ENCODE measurements around the gene SERPINB2.
"Not testable (repeated sequence)": the region's sequence is repeated elsewhere in the genome, so short reads cannot be mapped to it uniquely, and the experiment has no call there.

SERPINB2 gene

GRCh38 chr18:63889626-63890025 lies 2.1 kb downstream of the SERPINB2 start:
- DNase-seq, result no peak

GRCh38 chr18:63890237-63890949 lies 2.9 kb downstream of the SERPINB2 start:
- DNase-seq, result no peak

GRCh38 chr18:63890950-63891304 lies 3.4 kb downstream of the SERPINB2 start:
- DNase-seq, result no peak

DNA sequence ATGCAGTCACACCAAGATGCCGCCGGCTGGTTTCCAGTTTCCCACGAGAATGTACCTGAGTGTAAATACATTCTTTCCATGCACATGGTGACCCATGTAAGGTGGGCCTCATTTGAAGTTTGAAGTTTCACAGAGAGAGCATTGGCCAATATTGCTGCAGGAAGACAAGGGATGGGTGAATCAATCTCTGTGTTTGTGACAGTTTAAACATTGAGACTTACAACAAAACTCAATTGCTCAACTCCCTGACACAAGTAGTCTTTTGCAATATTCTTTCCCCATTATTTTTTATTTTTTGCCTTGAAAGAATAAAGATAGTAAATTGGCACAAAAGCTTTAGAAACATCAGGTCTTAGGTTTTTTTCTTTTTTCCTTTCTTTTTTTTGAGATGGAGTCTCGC lies 5.1 kb downstream of the SERPINB2 start:
- DNase-seq, result no peak

DNA sequence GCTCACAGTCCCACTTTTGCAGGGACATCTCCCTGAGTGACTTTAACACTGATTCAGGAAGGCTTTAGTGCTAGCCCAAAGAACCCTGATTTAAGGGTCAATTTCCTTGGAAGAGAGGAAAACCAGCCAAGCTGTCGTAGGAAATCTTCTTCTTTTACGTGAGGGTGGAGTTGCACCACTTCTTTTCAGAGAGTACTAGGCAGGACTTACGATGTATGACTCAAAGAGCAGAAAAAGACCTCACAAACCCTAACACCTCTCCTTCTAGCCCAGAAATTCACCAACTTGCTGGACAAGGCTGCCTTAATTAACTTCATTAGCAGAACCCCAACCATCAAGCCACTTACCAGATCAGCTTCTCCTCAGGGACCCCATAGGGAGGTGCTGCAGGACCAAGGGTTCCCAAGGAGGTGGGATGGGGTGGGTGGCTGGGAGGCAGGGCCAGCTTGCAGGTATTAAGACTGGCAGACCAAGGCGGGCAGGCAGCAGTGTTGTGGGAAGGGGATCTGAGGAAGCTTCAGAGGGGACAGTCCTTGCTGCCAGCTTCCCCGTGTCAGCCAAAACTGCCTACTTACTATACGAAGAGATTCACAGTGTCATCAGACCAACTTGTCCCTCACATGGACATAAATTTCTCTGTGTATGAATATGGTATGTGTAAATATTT lies 6.7 kb downstream of the SERPINB2 start:
- no peak for DNase-seq

DNA sequence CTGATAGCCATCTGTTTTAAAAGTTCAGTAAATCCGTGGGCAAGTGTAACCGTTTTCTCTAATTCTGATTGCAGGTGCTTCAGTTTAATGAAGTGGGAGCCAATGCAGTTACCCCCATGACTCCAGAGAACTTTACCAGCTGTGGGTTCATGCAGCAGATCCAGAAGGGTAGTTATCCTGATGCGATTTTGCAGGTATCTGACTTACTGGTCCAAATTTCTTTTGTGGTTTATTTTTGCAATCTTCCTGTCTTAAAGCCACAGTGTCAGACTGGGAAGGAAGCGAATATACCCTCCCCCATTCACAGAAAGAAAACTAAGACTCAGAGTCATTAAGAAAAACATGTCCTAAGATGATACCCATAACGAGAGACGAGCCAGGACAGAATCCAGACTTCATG lies 7.7 kb downstream of the SERPINB2 start:
- DNase-seq, result no peak

DNA sequence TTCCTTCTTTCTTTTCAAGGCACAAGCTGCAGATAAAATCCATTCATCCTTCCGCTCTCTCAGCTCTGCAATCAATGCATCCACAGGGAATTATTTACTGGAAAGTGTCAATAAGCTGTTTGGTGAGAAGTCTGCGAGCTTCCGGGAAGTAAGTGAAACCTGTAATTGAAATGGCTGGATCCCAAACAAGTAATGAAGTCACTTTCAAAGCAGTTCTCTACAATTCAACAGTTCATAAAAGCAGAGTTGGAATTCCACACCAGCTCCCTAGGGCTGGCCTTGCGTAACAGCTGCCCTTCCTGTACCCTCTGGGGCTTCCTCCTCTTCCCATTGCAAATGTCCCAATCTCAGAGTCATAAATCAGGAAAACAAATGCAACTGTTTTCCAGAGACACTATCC lies 9.6 kb downstream of the SERPINB2 start:
- no peak for DNase-seq

DNA sequence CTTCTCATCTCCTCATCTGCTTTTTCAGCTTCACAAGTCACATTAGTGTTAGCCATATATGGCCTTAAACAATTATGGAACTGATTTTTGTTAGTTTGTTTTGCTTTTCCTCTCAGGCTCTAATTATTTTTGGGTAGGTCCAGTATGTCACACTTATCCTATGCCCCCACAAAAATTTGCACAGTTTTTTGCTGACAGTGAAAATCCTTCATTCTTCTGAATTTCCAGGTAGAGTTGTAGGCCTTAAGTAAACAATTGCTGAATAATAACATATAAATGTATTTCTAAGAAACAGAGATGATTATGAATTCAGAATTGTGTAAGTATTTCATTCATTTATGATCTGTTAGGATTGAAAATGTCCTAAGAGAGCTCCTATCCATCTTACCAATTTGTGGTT lies 11.7 kb downstream of the SERPINB2 start:
- DNase-seq, result no peak

GRCh38 chr18:63903851-63904570 lies 16.5 kb downstream of the SERPINB2 start:
- no peak for DNase-seq

- no peak for DNase-seq
Measured at GRCh38 chr18:63904694-63905093, 17.2 kb downstream of the SERPINB2 start.

DNA sequence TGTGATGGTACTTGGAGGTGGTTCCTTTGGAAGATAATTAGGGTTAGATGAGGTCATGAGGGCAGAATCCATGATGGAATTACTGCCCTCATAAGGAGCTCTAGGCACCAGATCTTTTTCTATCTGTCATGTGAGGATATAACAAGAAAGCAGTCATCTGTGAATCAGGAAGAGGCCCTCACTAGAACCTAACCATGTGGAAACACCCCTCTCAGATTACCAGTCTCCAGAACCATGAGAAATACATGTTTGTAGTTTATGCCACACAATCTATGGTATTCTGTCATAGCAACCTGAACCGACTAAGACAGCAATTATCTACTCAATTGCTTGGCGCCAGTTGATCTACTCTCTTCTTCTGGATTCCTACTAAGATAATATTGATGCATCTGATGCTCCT lies 17.9 kb downstream of the SERPINB2 start:
- no peak for DNase-seq

DNA sequence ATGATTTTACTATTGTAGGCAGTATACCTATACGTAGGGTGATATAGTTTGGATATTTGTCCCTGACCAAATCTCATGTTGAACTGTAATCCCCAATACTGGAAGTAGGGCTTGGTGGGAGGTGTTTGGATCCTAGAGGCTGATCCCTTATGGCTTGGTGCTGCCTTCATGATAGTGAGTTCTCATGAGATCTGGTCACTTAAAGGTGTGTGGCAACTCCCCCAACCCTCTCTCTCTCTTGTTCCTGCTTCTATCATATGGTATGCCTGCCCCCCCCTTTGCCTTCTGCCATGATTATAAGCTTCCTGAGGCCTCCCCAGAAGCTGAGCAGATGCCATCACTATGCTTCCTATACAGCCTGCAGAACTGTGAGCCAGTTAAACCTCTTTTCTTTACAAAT lies 18.6 kb downstream of the SERPINB2 start:
- DNase-seq, result no peak

- DNase-seq, result no peak
Measured at GRCh38 chr18:63907664-63908063, 20.2 kb downstream of the SERPINB2 start, which contains the start of gene SERPINB10. TSS of gene SERPINB10 (plus strand) at chr18:63907958. CDS start at chr18:63915511, 7,553 bp downstream.

DNA sequence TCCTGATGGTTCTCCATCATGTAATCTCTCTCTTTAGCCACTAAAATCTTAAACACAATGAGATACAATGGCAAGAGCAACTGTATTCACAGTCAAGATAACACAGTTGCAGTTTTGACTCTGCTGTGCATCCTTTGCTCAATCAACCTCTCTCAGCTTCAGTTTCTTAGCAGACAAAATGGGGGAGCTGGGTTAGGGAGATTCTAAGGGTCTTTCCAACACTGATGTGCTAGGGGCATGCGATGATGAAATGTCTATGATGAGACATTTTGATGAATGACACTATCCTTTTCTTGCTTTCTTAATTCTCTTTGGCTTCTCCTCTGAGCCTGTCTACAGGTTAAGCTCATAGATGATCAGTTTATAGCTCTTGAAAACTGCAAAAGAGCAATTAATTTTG lies 21.4 kb downstream of the SERPINB2 start:
- no peak for DNase-seq

- no peak for DNase-seq
Measured at GRCh38 chr18:63909870-63910269, 22.4 kb downstream of the SERPINB2 start.

DNA sequence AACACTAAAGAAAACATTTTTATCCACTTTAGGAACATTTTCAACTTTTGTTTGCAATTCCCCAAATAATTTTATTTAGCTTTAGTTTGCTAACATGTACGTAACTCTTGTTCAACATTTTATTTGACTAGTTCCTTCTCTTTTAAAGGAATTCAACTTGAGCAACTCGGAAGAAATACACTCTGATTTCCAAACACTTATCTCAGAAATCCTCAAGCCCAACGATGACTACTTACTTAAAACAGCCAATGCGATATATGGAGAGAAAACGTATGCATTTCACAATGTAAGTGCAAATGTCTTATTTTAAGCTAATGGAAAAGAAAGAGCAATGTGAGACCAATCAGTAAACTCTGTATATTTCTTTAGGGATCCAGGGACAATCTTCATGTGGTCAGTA lies 30.3 kb downstream of the SERPINB2 start:
- no peak for DNase-seq

- no peak for DNase-seq
Measured at GRCh38 chr18:63922049-63922448, 34.5 kb downstream of the SERPINB2 start.

GRCh38 chr18:63924551-63924950 lies 37.0 kb downstream of the SERPINB2 start:
- no peak for DNase-seq

DNA sequence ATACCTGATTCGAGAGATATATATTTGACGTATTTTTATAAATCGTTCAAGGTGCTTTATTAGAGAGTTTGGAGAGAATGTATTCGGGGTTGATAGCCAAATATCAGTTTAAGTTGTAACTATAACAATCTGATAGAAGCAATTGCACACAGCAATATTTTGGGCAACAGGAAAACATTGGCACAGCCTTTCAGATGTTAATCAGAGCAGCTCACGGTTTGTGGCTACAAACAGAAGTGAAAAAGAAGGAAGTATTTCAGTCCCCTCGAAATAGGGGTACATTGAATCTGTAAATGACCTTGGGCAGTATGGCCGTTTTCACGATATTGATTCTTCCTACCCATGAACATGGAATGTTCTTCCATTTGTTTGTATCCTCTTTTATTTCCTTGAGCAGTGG lies 40.8 kb downstream of the SERPINB2 start:
- DNase-seq, result no peak

DNA sequence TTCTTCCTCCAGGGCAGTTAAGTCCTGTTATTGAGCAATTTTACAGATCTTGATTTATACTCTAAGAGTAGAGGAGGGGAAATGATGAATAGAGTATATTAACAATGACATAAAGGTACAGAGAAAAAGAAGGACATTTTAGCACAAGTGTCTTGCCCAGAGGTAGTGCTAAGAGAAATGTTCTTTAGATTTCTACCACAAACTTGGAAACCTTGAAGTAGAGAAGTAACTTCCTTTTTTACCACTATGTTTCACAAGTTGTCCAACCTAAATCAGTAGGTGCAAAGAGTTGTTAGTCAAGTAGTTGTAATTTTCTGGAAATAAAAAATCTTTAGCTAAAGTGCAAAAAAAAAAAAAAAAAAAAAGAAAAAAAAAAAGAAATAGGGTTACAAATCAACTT lies 41.9 kb downstream of the SERPINB2 start:
- DNase-seq, result not testable (repeated sequence)

- no peak for DNase-seq
Measured at GRCh38 chr18:63930773-63931354, 43.4 kb downstream of the SERPINB2 start.

DNA sequence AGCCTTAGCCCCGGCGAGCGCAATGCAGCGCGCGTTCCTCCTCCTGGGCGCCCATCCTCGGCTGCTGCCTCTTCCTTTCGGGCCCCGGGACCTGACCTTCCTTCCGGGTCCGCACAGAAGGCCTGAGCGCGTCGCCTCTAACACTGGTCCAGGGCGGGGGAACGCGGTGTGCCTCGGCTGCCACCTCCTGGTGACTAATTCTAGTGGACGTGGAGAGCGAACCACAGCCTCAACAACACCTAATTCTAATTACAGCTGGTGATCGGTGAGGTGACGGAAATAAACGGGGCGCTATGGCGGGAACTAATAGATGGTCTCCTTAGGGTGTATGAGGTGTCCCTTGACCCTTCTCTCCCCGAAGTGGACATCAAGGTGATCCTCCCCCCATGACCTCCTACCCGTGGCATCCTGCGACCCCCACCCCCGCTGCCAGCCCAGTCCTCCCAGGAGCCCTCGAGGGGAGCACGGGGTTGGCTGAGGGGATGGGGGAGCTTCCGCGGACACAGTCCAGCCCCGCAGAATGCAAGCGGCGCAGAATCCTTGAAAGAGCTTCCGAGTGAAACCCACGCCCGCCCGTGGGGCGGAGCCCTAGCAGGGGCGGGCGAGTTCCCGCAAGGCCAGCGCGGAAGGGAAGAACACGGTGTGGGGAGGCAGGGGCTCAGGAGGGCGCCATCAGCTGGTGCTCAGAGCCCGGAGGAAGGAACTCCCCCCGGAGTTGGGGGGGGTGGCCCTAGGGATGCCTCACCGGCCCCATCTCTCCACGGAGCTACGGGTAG lies 48.8 kb downstream of the SERPINB2 start:
- peak; percentile 63 to 77 for DNase-seq

DNA sequence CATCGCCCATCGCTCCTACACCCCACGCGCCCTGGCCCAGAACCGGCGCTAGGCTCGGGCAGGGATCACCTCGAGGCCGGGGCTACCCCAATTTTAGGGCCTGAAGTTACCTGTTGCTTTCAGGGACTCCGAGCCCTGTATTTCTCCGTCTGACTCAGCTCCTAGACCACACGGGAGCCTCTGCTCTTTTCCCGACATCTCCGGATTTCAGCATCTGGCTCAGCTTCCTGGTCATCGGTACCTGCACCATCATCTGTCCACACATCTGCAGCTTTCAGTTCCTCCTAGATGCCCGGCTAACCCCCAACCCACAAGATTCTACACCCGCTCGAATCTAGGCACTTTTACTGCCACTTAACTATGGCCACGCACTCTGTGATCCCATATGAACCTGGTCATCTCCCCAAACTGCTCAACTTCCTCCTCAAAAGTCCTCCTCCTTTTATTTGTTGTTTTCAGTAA lies 49.5 kb downstream of the SERPINB2 start:
- DNase-seq, result no peak
